K562 (cell line): Measurements from ENCODE around the gene HSFX3. TPM values are rescaled to one million over a fixed set of nuclear protein-coding genes. Genes with fewer than 3 reads are reported as not detected.

Source experiments
- ATAC-seq: fragments of 200-7000 bp; cut with Tn5 transposase; 3 replicates; pipeline ENCODE4 v1.9.1; 2020; ENCODE audit warnings: moderate library complexity
- BruUV-seq: library from RNA; stranded (reverse); fragments of 400-500 nt; replicated peaks from 2 replicates; lab custom pipeline; 2021; lab: Mats Ljungman, UMichigan
- CTCF ChIA-PET: fragments of 300-600 bp; formaldehyde crosslinking; extraction: SDS; loops from one replicate; lab custom pipeline; 2021; ENCODE audit warnings: low intra/inter-chr PET ratio; lab: Yijun Ruan, JAX
- POLR2A ChIA-PET: fragments of 300-600, 350-650 bp; sonication (Branson Sonifier 250); formaldehyde crosslinking; extraction: SDS; loops from one replicate; lab custom pipeline; 2021; ENCODE audit warnings: antibody characterized with exemption, inconsistent platforms; lab: Yijun Ruan, JAX
- DNase-seq, 4 experiments: peaks; one replicate each; pipeline versions ENCODE4 v3.0.0 to v3.0.0-alpha.2; 2011 to 2018; ENCODE audit warnings: low spot score in 3 of 4, mixed read lengths in 3 of 4; ENCODE audit errors: extremely low read depth in 1 of 4
- FAIRE-seq: peaks from 2 replicates; lab custom pipeline; 2011; peaks lifted over from hg19 to GRCh38; lab: Jason Lieb, UNC
- H2AFZ ChIP-seq: 2 replicates; pipeline ENCODE4 v1.6.0; 2011; ENCODE audit warnings: low read depth, low read length, control low read depth, inconsistent platforms
- H3K27ac ChIP-seq: fragments of 200-600 bp; 3 replicates; pipeline ENCODE4 v1.8.0; 2011; ENCODE audit warnings: low read depth, mild to moderate bottlenecking, control low read depth, inconsistent platforms, low read length, moderate library complexity, mixed read lengths; ENCODE audit errors: extremely low read depth
- H3K27me3 ChIP-seq, 2 experiments: fragments of 300-600 bp in 1 of 2; 2 replicates in 1 of 2; 3 replicates in 1 of 2; pipeline versions ENCODE4 v1.6.0 to v1.8.0; 2011; ENCODE audit warnings: inconsistent platforms in 2 of 2, low read length in 2 of 2, mild to moderate bottlenecking in 1 of 2, mixed read lengths in 1 of 2, moderate library complexity in 1 of 2; ENCODE audit not compliant: control insufficient read depth in 2 of 2, insufficient read depth in 2 of 2
- H3K36me3 ChIP-seq: fragments of 300-600 bp; 3 replicates; pipeline ENCODE4 v1.8.0; 2011; ENCODE audit warnings: mild to moderate bottlenecking, low read length, inconsistent platforms; ENCODE audit not compliant: control insufficient read depth, insufficient read depth
- H3K4me1 ChIP-seq, 2 experiments: fragments of 200-600 bp in 1 of 2; replicated peaks in 1 of 2; 2 replicates in 1 of 2; 3 replicates in 1 of 2; pipeline versions ENCODE4 v1.5.1 to v1.8.0; 2011; ENCODE audit warnings: inconsistent platforms in 2 of 2, low read length in 2 of 2, mild to moderate bottlenecking in 1 of 2, mixed read lengths in 1 of 2, moderate library complexity in 1 of 2; ENCODE audit not compliant: control insufficient read depth in 2 of 2, insufficient read depth in 2 of 2
- H3K4me2 ChIP-seq: 2 replicates; pipeline ENCODE4 v1.6.1; 2011; ENCODE audit warnings: low read length, control low read depth, inconsistent platforms, mixed read lengths; ENCODE audit not compliant: insufficient read depth
- H3K4me3 ChIP-seq: fragments of 200-600 bp; sonication (generic), shearing (Covaris generic); 2 replicates; pipeline ENCODE4 v1.5.1; 2016; ENCODE audit warnings: control low read depth, inconsistent platforms
- H3K79me2 ChIP-seq: fragments of 200-600 bp; 3 replicates; pipeline ENCODE4 v1.8.0; 2011; ENCODE audit warnings: low read length, inconsistent platforms; ENCODE audit not compliant: control insufficient read depth, insufficient read depth
- H3K9ac ChIP-seq, 2 experiments: 2 replicates each; pipeline versions ENCODE4 v1.6.0 to v1.6.1; 2011; ENCODE audit warnings: low read depth in 2 of 2, low read length in 2 of 2, control low read depth in 1 of 2, inconsistent platforms in 1 of 2, mild to moderate bottlenecking in 1 of 2, mixed read lengths in 1 of 2; ENCODE audit not compliant: insufficient read depth in 1 of 2
- H3K9me1 ChIP-seq: one replicate; pipeline ENCODE4 v1.6.0; 2011; ENCODE audit warnings: inconsistent platforms, mild to moderate bottlenecking, low read length, moderate library complexity; ENCODE audit not compliant: control insufficient read depth, insufficient read depth
- H3K9me3 ChIP-seq: replicated peaks from 2 replicates; pipeline ENCODE4 v1.5.1; 2011; ENCODE audit warnings: low read depth, low read length, inconsistent platforms; ENCODE audit not compliant: control insufficient read depth, insufficient read depth
- H4K20me1 ChIP-seq: replicated peaks from 2 replicates; pipeline ENCODE4 v1.6.1; 2011; ENCODE audit warnings: low read length, inconsistent platforms, mixed read lengths; ENCODE audit not compliant: control insufficient read depth, insufficient read depth
- FOXO4 ChIP-seq: fragments of 450-650 bp; formaldehyde crosslinking; IDR thresholded peaks from 2 replicates; pipeline ENCODE4 v1.4.0; 2020; ENCODE audit warnings: mild to moderate bottlenecking, moderate library complexity
- KAT7 ChIP-seq: sonication (generic); formaldehyde crosslinking; IDR thresholded peaks from 2 replicates; pipeline ENCODE4 v1.8.0; 2022; ENCODE audit warnings: missing genetic modification reagents, mild to moderate bottlenecking, borderline replicate concordance
- MTF1 ChIP-seq: fragments of 250-450 bp; sonication (Bioruptor Pico); IDR thresholded peaks from 2 replicates; pipeline ENCODE4 v1.9.0; 2021; ENCODE audit warnings: moderate library complexity, mild to moderate bottlenecking, inconsistent platforms, borderline replicate concordance
- VEZF1 ChIP-seq: fragments of 200-800 bp; sonication (Bioruptor generic); IDR thresholded peaks from 2 replicates; pipeline ENCODE4 v1.6.1; 2017; ENCODE audit warnings: missing genetic modification characterization, missing compliant biosample characterization
- YY1 ChIP-seq, 3 experiments: IDR thresholded peaks; 2 replicates each; pipeline ENCODE4 v1.6.1; 2011; ENCODE audit warnings: low read length in 2 of 3, mild to moderate bottlenecking in 2 of 3, moderate library complexity in 2 of 3, borderline replicate concordance in 1 of 3, control low read depth in 1 of 3, low read depth in 1 of 3; ENCODE audit not compliant: insufficient read depth in 3 of 3, insufficient replicate concordance in 2 of 3, control insufficient read depth in 1 of 3, insufficient read length in 1 of 3; ENCODE audit errors: extremely low read depth in 1 of 3
- ZNF583 ChIP-seq: fragments of 250-450 bp; sonication (Bioruptor Pico); IDR thresholded peaks from 2 replicates; pipeline ENCODE4 v1.4.0; 2020
- WGBS: fragments of 100-300 bp; shearing (Covaris generic); methylation state at CpG from one replicate; pipeline ENCODE4 v1.1.6; 2016; ENCODE audit warnings: low coverage, mixed read lengths; ENCODE audit not compliant: insufficient coverage; ENCODE audit errors: missing lambda C conversion rate; 5-methylcytosine and 5-hydroxymethylcytosine counted together
- in situ Hi-C: fragments of 300-500 bp; cut with MboI; formaldehyde crosslinking; loops from 4 replicates; pipeline ENCODE4 v1.15.0; 2018; ENCODE audit warnings: inconsistent platforms, mixed read lengths
- intact Hi-C: fragments of 100-400 bp; cut with micrococcal nuclease; formaldehyde crosslinking; loops from 2 replicates; pipeline ENCODE4 v1.14.2; 2022
- polyA plus RNA-seq, 8 experiments: library from polyadenylated mRNA; depleted of rRNA in 4 of 8; stranded (reverse) in 5 of 8; unstranded in 3 of 8; fragments of >200 nt; fragmentation: Nextera tagmentation in 2 of 8; fragmentation: Illumina TruSeq in 1 of 8; extraction: Ambion mirVana in 2 of 8; extraction: Trizol in 1 of 8; gene quantifications; 2 replicates each; pipeline versions ENCODE4 v1.2.1 to v1.2.3, GENCODE V29; 2011 to 2014; ENCODE audit warnings: inconsistent platforms in 1 of 8, missing spikeins in 1 of 8
- total RNA-seq, 7 experiments: library from RNA; depleted of rRNA in 6 of 7; stranded (reverse); fragments of >200 nt in 6 of 7; fragmentation: Illumina TruSeq in 2 of 7; extraction: Trizol in 2 of 7; gene quantifications; 2 replicates each; pipeline versions ENCODE4 v1.2.1 to v1.2.3, GENCODE V29; 2011 to 2021; ENCODE audit warnings: low replicate concordance in 1 of 7
- TF ChIP-seq, protein P1 (sequence below): fragments of 250-450 bp; sonication (Bioruptor Pico); IDR thresholded peaks from 2 replicates; pipeline ENCODE4 v1.4.0; 2020
- TF ChIP-seq, protein P2 (sequence below): conservative IDR thresholded peaks from 2 replicates; pipeline ENCODE4 v1.6.1; 2011; ENCODE audit warnings: low read depth, mild to moderate bottlenecking, low read length; ENCODE audit not compliant: control insufficient read depth
- TF ChIP-seq, protein P3 (sequence below): fragments of 450-650 bp; IDR thresholded peaks from 2 replicates; pipeline ENCODE4 v1.6.1; 2018; ENCODE audit not compliant: partially characterized antibody

The HSFX3 gene
- total and polyA plus RNA-seq, 9 of the 15 experiments (the other 6 are each of a cell fraction or from before 2014, with no cell fraction given) = 0.08 to 0.10 TPM; not detected in 7

DNA sequence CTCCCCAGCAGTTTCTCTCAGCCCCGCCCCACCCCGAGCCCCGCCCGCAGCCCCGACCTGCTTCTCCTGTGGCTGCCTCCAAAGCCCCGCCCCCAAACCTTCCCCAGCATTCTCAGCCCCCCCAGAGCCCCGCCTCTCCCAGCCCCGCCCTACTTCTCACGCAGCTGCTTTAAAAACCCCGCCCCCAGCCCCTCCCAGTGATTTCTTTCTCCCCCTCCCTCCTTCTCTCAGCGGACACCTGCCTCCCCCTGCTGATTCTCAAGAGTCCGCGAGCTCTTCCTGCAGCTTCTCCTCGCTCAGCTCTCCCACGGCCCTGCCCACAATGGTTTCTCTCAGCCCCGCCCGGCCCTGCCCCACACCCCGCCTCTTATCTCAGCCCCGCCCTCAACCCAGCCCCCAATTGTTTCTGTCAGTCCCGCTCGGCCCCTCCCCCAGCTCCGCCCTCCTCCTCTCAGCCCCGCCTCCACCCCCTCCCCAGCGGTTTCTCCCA lies 9.5 kb downstream of the HSFX3 start:
- Histone ChIP-seq H3K9me1 (no peaks in the 10 kb centered on the region), H3K4me1 (peaks cover 8 to 16% of the 10 kb centered on the region in 2 experiments; a peak in 4 of 5 replicates), H4K20me1 (no peaks in the 10 kb centered on the region; the same call in 1 of the 2 replicates), H3K4me3 (peak overlapping the region; percentile 71), H2AFZ (peak overlapping the region; percentile 100), H3K9me3 (no peaks in the 10 kb centered on the region), H3K4me2 (peak overlapping the region; percentile 91), H3K27me3 (no peaks in the 10 kb centered on the region), H3K9ac (peak overlapping the region; percentile 74 to 95; a peak in 3 of 4 replicates), H3K27ac (peak overlapping the region; percentile 81; the same call in 2 of the 3 replicates), H3K36me3 (no peaks in the 10 kb centered on the region), H3K79me2 (peaks cover 9% of the 10 kb centered on the region; the same call in 1 of the 3 replicates)
- peak; percentile 72 for ATAC-seq
- TF ChIP-seq MTF1 (CRISPR knock-in tag) (no peak), ZNF583 (no peak), YY1 (IDR thresholded peaks at IDR 0.05; ENCODE audit: borderline replicate concordance in 1 of 3, control insufficient read depth in 1 of 3, extremely low read depth in 1 of 3, insufficient read depth in 3 of 3, insufficient read length in 1 of 3, insufficient replicate concordance in 2 of 3, low read depth in 1 of 3, low read length in 2 of 3) (no peak), KAT7 (no peak), VEZF1 (CRISPR knock-in tag) (peak; percentile 88), FOXO4 (CRISPR knock-in tag) (no peak)
- TF ChIP-seq, protein P1, sequence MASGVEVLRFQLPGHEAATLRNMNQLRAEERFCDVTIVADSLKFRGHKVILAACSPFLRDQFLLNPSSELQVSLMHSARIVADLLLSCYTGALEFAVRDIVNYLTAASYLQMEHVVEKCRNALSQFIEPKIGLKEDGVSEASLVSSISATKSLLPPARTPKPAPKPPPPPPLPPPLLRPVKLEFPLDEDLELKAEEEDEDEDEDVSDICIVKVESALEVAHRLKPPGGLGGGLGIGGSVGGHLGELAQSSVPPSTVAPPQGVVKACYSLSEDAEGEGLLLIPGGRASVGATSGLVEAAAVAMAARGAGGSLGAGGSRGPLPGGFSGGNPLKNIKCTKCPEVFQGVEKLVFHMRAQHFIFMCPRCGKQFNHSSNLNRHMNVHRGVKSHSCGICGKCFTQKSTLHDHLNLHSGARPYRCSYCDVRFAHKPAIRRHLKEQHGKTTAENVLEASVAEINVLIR (CRISPR knock-in tag) = no peak
- TF ChIP-seq, protein P2, sequence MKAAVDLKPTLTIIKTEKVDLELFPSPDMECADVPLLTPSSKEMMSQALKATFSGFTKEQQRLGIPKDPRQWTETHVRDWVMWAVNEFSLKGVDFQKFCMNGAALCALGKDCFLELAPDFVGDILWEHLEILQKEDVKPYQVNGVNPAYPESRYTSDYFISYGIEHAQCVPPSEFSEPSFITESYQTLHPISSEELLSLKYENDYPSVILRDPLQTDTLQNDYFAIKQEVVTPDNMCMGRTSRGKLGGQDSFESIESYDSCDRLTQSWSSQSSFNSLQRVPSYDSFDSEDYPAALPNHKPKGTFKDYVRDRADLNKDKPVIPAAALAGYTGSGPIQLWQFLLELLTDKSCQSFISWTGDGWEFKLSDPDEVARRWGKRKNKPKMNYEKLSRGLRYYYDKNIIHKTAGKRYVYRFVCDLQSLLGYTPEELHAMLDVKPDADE = no peak
- TF ChIP-seq, protein P3, sequence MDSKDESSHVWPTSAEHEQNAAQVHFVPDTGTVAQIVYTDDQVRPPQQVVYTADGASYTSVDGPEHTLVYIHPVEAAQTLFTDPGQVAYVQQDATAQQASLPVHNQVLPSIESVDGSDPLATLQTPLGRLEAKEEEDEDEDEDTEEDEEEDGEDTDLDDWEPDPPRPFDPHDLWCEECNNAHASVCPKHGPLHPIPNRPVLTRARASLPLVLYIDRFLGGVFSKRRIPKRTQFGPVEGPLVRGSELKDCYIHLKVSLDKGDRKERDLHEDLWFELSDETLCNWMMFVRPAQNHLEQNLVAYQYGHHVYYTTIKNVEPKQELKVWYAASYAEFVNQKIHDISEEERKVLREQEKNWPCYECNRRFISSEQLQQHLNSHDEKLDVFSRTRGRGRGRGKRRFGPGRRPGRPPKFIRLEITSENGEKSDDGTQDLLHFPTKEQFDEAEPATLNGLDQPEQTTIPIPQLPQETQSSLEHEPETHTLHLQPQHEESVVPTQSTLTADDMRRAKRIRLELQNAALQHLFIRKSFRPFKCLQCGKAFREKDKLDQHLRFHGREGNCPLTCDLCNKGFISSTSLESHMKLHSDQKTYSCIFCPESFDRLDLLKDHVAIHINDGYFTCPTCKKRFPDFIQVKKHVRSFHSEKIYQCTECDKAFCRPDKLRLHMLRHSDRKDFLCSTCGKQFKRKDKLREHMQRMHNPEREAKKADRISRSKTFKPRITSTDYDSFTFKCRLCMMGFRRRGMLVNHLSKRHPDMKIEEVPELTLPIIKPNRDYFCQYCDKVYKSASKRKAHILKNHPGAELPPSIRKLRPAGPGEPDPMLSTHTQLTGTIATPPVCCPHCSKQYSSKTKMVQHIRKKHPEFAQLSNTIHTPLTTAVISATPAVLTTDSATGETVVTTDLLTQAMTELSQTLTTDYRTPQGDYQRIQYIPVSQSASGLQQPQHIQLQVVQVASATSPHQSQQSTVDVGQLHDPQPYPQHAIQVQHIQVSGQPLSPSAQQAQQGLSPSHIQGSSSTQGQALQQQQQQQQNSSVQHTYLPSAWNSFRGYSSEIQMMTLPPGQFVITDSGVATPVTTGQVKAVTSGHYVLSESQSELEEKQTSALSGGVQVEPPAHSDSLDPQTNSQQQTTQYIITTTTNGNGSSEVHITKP = peak; percentile 21
- BruUV-seq = no TSS peak
- FAIRE-seq = no peak
- in situ Hi-C loops (no loop called here), intact Hi-C loops (loop anchor here (5.0 kb wide), 1 partner anchor 33 kb away; the partner anchor contains the start of gene IDS)
- POLR2A ChIA-PET = interaction anchor here (1.2 to 1.6 kb wide), 2 partner anchors 12 to 35 kb away, joined by 3 to 4 read pairs; partner anchors contain the start of gene IDS
- CTCF ChIA-PET = no interaction called here
- peak; percentile 82 to 92 (median 88) for DNase-seq
- WGBS = no CpG with 5 or more reads among the region's 24 CpGs
